Hematopoietic multipotent progenitor cell treated with erythropoietin and hydrocortisone succinate and interleukin-3 and kit ligand, for 8 days (in vitro differentiated cells): Measurements from ENCODE around the gene DUOXA1.
"Not testable (repeated sequence)": the region's sequence is repeated elsewhere in the genome, so short reads cannot be mapped to it uniquely, and the experiment has no call there.

Experiments
- DNase-seq: peaks from one replicate; pipeline ENCODE4 v3.0.0-alpha.2; 2015

DUOXA1 gene

GRCh38 chr15:45150997-45151396 lies 21.3 kb upstream of the DUOXA1 start:
- no peak for DNase-seq

DNA sequence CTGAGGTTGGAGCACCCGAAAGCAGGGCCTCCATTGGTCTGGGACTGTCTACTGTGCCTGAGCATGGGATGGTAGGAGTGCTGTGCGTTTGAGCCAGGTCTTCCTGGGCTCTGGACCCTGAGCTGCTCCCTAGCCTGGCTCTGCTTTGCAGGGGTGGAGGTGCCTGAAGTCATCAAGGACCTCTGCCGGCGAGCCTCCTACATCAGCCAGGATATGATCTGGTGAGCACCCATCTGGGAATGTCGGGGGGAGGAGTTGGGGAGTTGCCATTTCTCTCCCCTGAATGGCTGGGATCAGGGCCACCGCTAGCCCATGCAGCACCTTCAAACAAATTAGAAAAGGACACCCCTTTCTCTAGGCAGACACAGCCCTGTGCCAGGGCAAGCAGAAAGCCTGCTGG lies 20.8 kb upstream of the DUOXA1 start:
- no peak for DNase-seq

GRCh38 chr15:45149060-45149459 lies 19.4 kb upstream of the DUOXA1 start:
- no peak for DNase-seq

DNA sequence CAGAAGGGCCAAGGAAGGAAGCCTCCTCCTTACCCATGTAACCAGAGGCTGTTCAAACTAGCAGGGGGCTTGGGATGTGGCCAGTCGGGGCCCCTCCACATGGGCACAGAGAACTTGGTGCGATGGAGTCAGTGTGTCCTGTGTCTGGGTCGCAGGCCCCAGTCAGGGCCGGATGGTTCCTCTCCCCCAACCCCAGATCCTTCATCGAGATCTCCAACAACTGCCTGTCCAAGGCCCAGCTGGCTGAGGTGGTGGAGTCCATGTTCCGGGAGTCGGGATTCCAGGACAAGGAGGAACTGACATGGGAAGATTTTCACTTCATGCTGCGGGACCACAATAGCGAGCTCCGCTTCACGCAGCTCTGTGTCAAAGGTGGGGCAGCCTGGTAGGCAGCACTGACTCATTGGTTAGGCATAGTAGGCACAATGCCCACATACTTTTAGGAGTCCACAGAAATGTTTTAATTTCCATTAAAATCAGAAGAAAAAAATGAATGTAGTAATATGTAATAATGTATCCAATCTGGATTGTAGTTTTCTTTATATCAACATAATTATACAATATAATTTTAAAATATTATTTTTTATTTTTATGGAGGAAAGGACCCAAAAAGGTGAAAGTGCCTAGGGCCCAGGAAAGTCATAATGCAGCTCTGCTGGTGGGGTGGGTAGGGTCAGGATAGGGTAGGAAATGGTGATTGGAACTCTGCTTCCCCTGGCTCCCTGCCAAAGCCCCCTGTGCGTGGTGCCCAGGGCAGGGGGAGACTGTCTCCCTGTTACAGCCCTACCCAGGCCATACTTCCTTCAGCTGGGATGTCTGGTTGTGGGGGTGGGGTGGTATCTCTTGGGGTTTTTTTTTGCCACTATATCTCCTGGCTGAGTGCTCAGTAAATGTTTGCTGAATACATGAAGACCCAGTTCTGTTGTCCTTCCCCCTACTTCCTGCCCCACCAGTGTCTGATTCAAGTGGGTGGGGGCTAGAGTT lies 18.7 kb upstream of the DUOXA1 start:
- no peak for DNase-seq

DNA sequence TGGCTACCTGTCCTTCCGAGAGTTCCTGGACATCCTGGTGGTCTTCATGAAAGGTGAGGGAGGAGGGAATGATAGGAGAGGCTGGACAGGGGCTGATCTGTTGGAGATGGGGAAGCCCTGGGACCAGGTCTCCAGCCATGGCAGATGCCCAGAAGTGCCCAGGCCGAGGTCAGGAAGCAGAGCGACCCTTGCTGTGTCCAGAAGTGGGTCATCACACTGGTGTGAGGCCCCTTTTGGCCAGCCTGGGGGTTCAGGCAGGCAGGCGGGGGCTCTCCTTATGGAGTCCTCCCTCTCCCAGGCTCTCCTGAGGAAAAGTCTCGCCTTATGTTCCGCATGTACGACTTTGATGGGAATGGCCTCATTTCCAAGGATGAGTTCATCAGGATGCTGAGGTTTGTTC lies 17.9 kb upstream of the DUOXA1 start:
- no peak for DNase-seq

DNA sequence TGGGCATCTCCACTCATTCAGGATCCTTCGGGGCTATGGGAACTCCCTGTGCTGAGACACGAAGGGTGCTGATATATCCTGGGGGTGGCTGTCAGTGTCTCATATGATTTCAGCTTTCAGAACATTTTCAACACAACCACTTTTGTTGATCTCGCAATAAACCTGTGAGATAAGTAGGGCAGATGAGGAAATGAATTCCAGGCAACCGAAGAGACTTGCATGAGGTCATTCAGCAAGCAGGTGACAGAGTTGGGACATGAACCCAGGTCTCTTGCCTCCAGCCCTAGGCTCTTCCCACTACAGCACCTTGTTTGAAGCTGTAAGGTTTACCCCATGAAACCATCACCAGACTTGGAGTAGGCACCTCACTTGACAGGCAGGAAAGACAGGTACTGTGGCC lies 16.7 kb upstream of the DUOXA1 start:
- no peak for DNase-seq

- no peak for DNase-seq
These were observed 15.1 kb upstream of the DUOXA1 start for GRCh38 chr15:45144775-45145174.

- no peak for DNase-seq
These were observed 14.3 kb upstream of the DUOXA1 start for GRCh38 chr15:45143946-45144345.

DNA sequence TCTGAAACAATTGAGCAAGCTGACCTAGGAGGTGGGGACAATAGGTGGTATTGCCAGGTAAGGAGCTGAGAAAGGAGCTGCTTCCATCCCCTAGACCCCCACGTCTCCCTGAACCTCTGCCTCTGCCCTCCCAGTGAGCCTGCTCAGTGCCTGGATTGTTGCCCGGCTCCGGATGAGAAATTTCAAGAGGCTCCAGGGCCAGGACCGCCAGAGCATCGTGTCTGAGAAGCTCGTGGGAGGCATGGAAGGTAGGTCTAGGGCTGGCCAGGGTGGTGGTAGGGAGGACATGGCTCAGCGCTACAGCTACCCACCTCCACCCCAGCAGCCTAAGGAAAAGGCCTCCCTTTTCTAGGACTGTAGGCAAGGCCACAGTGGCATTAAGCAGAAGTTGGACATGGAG lies 13.4 kb upstream of the DUOXA1 start:
- no peak for DNase-seq

DNA sequence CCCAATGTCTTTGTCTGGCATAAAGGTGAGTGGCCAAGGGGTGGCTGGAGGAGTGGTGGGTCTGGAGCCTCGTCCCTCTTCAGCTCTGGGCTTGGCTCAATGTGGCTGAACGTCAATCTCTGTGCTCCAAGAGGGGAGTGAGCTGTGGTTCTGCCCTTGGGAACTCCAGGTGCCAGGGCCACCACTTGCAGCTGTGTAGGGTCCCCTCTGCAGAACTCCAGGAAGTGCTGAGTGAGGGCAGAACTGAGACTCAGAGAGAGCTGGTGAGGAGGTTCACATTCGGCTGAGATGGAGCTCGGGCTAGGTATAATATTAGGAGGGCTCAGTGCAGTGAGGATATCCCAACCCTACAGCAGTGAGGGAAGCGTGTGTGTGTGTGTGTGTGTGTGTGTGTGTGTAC lies 11.7 kb upstream of the DUOXA1 start:
- DNase-seq, result no peak

DNA sequence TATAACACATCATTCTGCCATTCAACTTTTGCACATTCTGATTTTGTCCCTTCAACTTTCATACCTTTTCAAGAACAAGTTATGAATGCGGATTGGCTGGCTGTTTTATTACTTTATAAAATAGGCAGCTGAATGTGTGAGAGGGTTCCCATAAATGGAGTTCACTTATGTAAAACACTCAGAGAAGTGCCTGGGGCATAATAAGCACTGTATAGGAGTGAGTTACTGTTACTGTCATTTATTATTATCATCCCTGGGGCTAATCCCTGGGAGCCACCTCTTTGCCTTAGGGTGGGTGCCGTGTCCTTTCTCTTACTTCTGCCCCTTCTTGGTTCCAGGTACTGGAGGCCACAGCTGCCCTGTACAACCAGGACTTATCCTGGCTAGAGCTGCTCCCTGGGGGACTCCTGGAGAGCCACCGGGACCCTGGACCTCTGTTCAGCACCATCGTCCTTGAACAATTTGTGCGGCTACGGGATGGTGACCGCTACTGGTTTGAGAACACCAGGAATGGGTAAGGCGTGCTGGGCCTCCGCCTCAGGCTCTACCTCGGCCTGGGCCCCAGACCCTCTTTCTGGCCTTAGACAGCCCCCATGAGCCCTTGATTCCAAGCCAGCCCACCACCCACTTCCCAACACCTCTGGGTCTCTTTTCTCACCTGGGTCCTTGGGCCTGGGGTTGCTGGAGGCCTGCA lies 11.0 kb upstream of the DUOXA1 start:
- DNase-seq, result no peak

DNA sequence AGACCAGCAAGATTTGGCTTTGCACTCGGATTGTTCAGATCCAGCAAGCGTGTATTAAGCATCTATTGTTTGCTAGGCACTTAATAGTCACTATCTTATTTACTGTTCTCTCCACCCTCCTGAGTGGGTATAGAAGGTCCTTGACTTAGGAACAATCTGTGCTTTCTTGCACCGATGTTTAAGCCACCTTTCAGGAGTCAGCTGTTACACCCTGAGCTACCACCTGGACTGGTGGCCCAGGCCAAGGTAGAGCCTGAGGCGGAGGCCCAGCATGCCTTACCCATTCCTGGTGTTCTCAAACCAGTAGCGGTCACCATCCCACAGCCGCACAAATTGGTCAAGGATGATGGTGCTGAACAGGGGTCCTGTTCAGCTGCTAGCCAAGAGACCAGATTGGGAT lies 10.1 kb upstream of the DUOXA1 start:
- DNase-seq, result no peak

- DNase-seq, result no peak
These were observed 9.4 kb upstream of the DUOXA1 start for GRCh38 chr15:45138814-45139765.

GRCh38 chr15:45137703-45138102 lies 8.0 kb upstream of the DUOXA1 start:
- no peak for DNase-seq

- no peak for DNase-seq
These were observed 6.7 kb upstream of the DUOXA1 start for GRCh38 chr15:45136378-45136764.

GRCh38 chr15:45135705-45136377 lies 6.2 kb upstream of the DUOXA1 start:
- DNase-seq, result not testable (repeated sequence)

- DNase-seq, result no peak
These were observed 5.3 kb upstream of the DUOXA1 start for GRCh38 chr15:45134682-45135604.

GRCh38 chr15:45134046-45134445 lies 4.4 kb upstream of the DUOXA1 start:
- DNase-seq, result no peak

- no peak for DNase-seq
These were observed 3.9 kb upstream of the DUOXA1 start for GRCh38 chr15:45133561-45133920.

DNA sequence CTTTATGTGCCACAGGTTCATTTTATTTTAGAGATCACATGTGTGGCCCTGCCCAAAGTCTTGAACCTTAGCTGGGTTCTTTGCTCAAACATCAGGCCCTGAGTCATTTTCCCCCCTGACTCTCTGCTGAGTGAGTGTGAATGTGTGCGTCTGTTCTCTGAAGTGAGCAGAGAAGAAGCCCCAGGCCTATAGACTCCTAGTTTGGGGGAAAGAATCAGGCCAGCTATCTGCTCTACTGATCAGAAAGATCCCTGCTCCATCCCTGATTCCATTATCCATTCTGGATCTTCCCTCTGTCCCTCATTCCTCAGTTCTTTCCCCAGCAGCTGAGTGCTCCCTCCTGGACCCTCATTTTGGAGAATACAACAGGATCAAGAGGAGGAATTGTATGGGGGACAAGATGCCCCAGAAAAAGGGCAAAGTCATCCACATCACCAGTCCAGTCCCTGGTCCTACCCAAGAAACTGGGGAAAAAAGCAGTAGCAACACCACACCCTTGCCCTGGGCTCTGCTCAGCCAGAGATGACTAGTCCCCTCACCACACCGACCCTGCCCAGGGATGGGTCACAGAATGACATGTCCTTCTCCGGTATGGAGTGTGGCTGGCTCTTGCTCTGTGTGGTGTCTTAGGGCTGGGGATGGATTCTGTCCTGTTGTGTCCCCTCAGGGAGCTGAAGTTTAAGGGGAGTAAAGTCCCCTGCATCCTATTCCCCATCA lies 3.3 kb upstream of the DUOXA1 start:
- no peak for DNase-seq

- DNase-seq, result no peak
These were observed 1.8 kb upstream of the DUOXA1 start for GRCh38 chr15:45131510-45131909.
